Peyer's patch (tissue), 4 donors: Measurements from ENCODE around the gene TUBB1. TPM values are rescaled to one million over a fixed set of nuclear protein-coding genes. Genes with fewer than 3 reads are reported as not detected.
A peak's percentile ranks its signal among the peaks of the same experiment; 100 is the strongest.

Experiments used
- DNase-seq, 3 donors: peaks; one replicate each; pipeline ENCODE4 v3.0.0-alpha.2; 2017 to 2019
- H3K27ac ChIP-seq, 4 donors: fragments of 200-600 bp; sonication (generic); one replicate each; pipeline ENCODE4 v1.5.1; 2016 to 2019
- H3K27me3 ChIP-seq, 2 donors: fragments of 200-600 bp; sonication (generic); one replicate each; pipeline ENCODE4 v1.5.1; 2019
- H3K36me3 ChIP-seq, 3 donors: fragments of 200-600 bp; sonication (generic); one replicate each; pipeline ENCODE4 v1.5.1; 2016 to 2019
- H3K4me1 ChIP-seq, 4 donors: fragments of 200-600 bp; sonication (generic); one replicate each; pipeline ENCODE4 v1.5.1; 2016 to 2019
- H3K4me3 ChIP-seq, 4 donors: fragments of 200-600 bp; sonication (generic); 1 replicate in 3 of 4; 2 replicates in 1 of 4; pipeline ENCODE4 v1.5.1; 2016 to 2019; ENCODE audit warnings: mild to moderate bottlenecking in 1 of 4
- H3K9me3 ChIP-seq, 4 donors: fragments of 200-600 bp; sonication (generic); one replicate each; pipeline ENCODE4 v1.5.1; 2016 to 2019; ENCODE audit warnings: mild to moderate bottlenecking in 1 of 4
- CTCF ChIP-seq, 6 experiments: fragments of 450-650 bp in 4 of 6; fragments of 200-600 bp in 2 of 6; sonication (generic) in 1 of 6; IDR thresholded peaks; one replicate each; pipeline ENCODE4 v1.5.1; 2017 to 2019; ENCODE audit warnings: antibody characterized with exemption in 6 of 6, mild to moderate bottlenecking in 3 of 6, moderate library complexity in 1 of 6
- POLR2A ChIP-seq, 2 donors: fragments of 450-650 bp; IDR thresholded peaks; one replicate each; pipeline ENCODE4 v1.5.1; 2017; ENCODE audit warnings: antibody characterized with exemption in 2 of 2, mild to moderate bottlenecking in 2 of 2, moderate library complexity in 2 of 2
- total RNA-seq, 4 donors: library from RNA; depleted of rRNA; stranded (reverse); fragments of >200 nt; gene quantifications; one replicate each; pipeline ENCODE4 v1.1.0, GENCODE V29; 2016

Gene TUBB1
- total RNA-seq, 4 donors from 2014 or later: not detected

GRCh38 chr20:59020938-59021551 lies 1.8 kb downstream of the TUBB1 start:
- H3K36me3 ChIP-seq: peaks cover 0 to 36% (median 0%) of the 10 kb centered on the region in 3 donors
- TF ChIP-seq POLR2A (IDR thresholded peaks at IDR 0.05) (no peak), CTCF (IDR thresholded peaks at IDR 0.05) (no peak)
- H3K27me3 ChIP-seq: no peaks in the 10 kb centered on the region
- H3K4me1 ChIP-seq: peaks cover 0 to 10% (median 0%) of the 10 kb centered on the region in 4 donors
- no peak overlapping the region for H3K4me3 ChIP-seq
- DNase-seq: no peak
- H3K27ac ChIP-seq: no peak overlapping the region
- no peaks in the 10 kb centered on the region for H3K9me3 ChIP-seq

DNA sequence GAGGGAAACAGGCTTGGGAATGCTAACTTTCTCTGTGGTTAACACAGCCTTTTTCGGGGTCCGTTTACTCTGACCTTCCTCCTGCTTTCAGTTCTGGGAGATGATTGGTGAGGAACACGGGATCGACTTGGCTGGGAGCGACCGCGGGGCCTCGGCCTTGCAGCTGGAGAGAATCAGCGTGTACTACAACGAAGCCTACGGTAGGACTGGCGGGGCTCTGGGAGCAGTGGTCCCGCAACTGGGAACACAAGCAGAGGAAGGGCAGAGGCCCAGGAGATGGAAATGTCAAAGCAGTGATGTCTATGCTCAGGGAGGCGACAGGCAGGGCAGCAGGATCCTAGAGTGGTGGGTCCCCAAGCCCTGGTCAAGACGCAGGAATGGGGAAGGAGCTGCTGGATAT lies 3.5 kb downstream of the TUBB1 start:
- no peak overlapping the region for H3K4me3 ChIP-seq
- no peaks in the 10 kb centered on the region for H3K4me1 ChIP-seq
- peaks cover 0 to 53% (median 0%) of the 10 kb centered on the region in 3 donors for H3K36me3 ChIP-seq
- no peak overlapping the region for H3K27ac ChIP-seq
- no peaks in the 10 kb centered on the region for H3K9me3 ChIP-seq
- DNase-seq: no peak
- no peaks in the 10 kb centered on the region for H3K27me3 ChIP-seq
- no peak for TF ChIP-seq POLR2A (IDR thresholded peaks at IDR 0.05)
- TF ChIP-seq CTCF (IDR thresholded peaks at IDR 0.05): no peak

GRCh38 chr20:59023616-59024015 lies 4.4 kb downstream of the TUBB1 start:
- Histone ChIP-seq H3K27ac (no peak overlapping the region), H3K4me3 (no peak overlapping the region), H3K27me3 (no peaks in the 10 kb centered on the region), H3K4me1 (peaks cover 0 to 5% (median under 1%) of the 10 kb centered on the region in 4 donors), H3K9me3 (no peaks in the 10 kb centered on the region), H3K36me3 (peaks cover 0 to 58% (median 0%) of the 10 kb centered on the region in 3 donors)
- DNase-seq: no peak
- no peak for TF ChIP-seq POLR2A (IDR thresholded peaks at IDR 0.05)
- TF ChIP-seq CTCF (IDR thresholded peaks at IDR 0.05): no peak

DNA sequence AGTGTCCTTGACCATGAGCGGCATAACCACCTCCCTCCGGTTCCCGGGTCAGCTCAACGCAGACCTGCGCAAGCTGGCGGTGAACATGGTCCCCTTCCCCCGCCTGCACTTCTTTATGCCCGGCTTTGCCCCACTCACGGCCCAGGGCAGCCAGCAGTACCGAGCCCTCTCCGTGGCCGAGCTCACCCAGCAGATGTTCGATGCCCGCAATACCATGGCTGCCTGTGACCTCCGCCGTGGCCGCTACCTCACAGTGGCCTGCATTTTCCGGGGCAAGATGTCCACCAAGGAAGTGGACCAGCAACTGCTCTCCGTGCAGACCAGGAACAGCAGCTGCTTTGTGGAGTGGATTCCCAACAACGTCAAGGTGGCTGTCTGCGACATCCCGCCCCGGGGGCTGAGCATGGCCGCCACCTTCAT lies 4.9 kb downstream of the TUBB1 start:
- Histone ChIP-seq H3K9me3 (no peaks in the 10 kb centered on the region), H3K27me3 (no peaks in the 10 kb centered on the region), H3K4me3 (no peak overlapping the region), H3K27ac (no peak overlapping the region), H3K36me3 (peaks cover 0 to 63% (median 0%) of the 10 kb centered on the region in 3 donors), H3K4me1 (peaks cover 0 to 10% (median 2%) of the 10 kb centered on the region in 4 donors)
- TF ChIP-seq CTCF (IDR thresholded peaks at IDR 0.05) (no peak), POLR2A (IDR thresholded peaks at IDR 0.05) (no peak)
- peak in 1 of 3 donors; percentile 40 for DNase-seq

- Histone ChIP-seq H3K27ac (no peak overlapping the region), H3K27me3 (no peaks in the 10 kb centered on the region), H3K4me3 (no peak overlapping the region), H3K36me3 (peaks cover 0 to 73% (median 0%) of the 10 kb centered on the region in 3 donors), H3K9me3 (no peaks in the 10 kb centered on the region), H3K4me1 (peaks cover 0 to 19% (median 7%) of the 10 kb centered on the region in 4 donors)
- no peak for DNase-seq
- no peak for TF ChIP-seq POLR2A (IDR thresholded peaks at IDR 0.05)
- TF ChIP-seq CTCF (IDR thresholded peaks at IDR 0.05): no peak
Observed at GRCh38 chr20:59025086-59025485, 5.9 kb downstream of the TUBB1 start.
